HG03460 (cell line): Measurements from ENCODE around the gene CPXM1.
A peak's percentile ranks its signal among the peaks of the same experiment; 100 is the strongest.
"Not testable (repeated sequence)": the region's sequence is repeated elsewhere in the genome, so short reads cannot be mapped to it uniquely, and the experiment has no call there.

ENCODE experiments used
- ATAC-seq: cut with Tn5 transposase; IDR thresholded peaks from one replicate; pipeline ENCODE4 v1.9.1; 2021; ENCODE audit not compliant: unreplicated experiment

CPXM1 gene

GRCh38 chr20:2800521-2801285 is at the start of gene CPXM1:
Gene CPXM1, minus strand, starts transcription at chr20:2800627. Its CDS starts 55 bp downstream, at chr20:2800572.
- peak; percentile 67 for ATAC-seq

GRCh38 chr20:2849529-2849928 is 49.1 kb upstream of the CPXM1 start:
- no peak for ATAC-seq

GRCh38 chr20:2847802-2848201 is 47.4 kb upstream of the CPXM1 start:
- no peak for ATAC-seq

- ATAC-seq = no peak
Observed at GRCh38 chr20:2846698-2847097, 46.3 kb upstream of the CPXM1 start.

- ATAC-seq = no peak
Observed at GRCh38 chr20:2845607-2846006, 45.2 kb upstream of the CPXM1 start.

GRCh38 chr20:2840967-2841531 is 40.6 kb upstream of the CPXM1 start:
- ATAC-seq = peak; percentile 26

- peak; percentile 96 for ATAC-seq
Observed at GRCh38 chr20:2840138-2840966, 39.9 kb upstream of the CPXM1 start, which contains the start of the genes PCED1A and VPS16. Gene PCED1A, minus strand, starts transcription at chr20:2840655. Its CDS starts 743 bp downstream, at chr20:2839912. Gene VPS16, plus strand, starts transcription at chr20:2840745. Its CDS starts 30 bp downstream, at chr20:2840775.

- ATAC-seq = no peak
Observed at GRCh38 chr20:2839732-2840137, 39.3 kb upstream of the CPXM1 start.

- ATAC-seq = no peak
Observed at GRCh38 chr20:2838847-2839671, 38.6 kb upstream of the CPXM1 start.

GRCh38 chr20:2838170-2838797 is 37.9 kb upstream of the CPXM1 start:
- no peak for ATAC-seq

GRCh38 chr20:2837221-2837960 is 37.0 kb upstream of the CPXM1 start:
- ATAC-seq = no peak

GRCh38 chr20:2836035-2836434 is 35.6 kb upstream of the CPXM1 start:
- ATAC-seq = no peak

- ATAC-seq = no peak
Observed at GRCh38 chr20:2835331-2835796, 34.9 kb upstream of the CPXM1 start.

GRCh38 chr20:2834401-2835110 is 34.1 kb upstream of the CPXM1 start:
- no peak for ATAC-seq

- ATAC-seq = no peak
Observed at GRCh38 chr20:2833761-2834160, 33.3 kb upstream of the CPXM1 start.

- not testable (repeated sequence) for ATAC-seq
Observed at GRCh38 chr20:2831206-2831605, 30.8 kb upstream of the CPXM1 start.

- no peak for ATAC-seq
Observed at GRCh38 chr20:2829376-2829775, 28.9 kb upstream of the CPXM1 start.

GRCh38 chr20:2826655-2827054 is 26.2 kb upstream of the CPXM1 start:
- no peak for ATAC-seq

GRCh38 chr20:2825761-2826160 is 25.3 kb upstream of the CPXM1 start:
- no peak for ATAC-seq
